ENCODE measurements around the gene SLC35B3. TPM values are rescaled to one million over a fixed set of nuclear protein-coding genes. Genes with fewer than 3 reads are reported as not detected.

Gene SLC35B3
- total RNA-seq, 4 donors from 2014 or later = 5.6 to 13.1 (median 7.7) TPM

GRCh38 chr6:8387942-8388437, 47.4 kb downstream of the SLC35B3 start:
- DNase-seq (ENCODE audit: low spot score in 2 of 2) = no peak
- TF ChIP-seq CTCF (IDR thresholded peaks at IDR 0.05) = no peak
- 82 to 88% methylated on average over 11 of the region's 11 CpGs for WGBS, 2 donors
- H3K4me3 ChIP-seq (ENCODE audit: low read depth, poor library complexity, severe bottlenecking) = no peak overlapping the region
- intact Hi-C loops (cut with DNase I; ENCODE audit: low total_unique reads) = no loop called here

GRCh38 chr6:8383584-8383983, 51.8 kb downstream of the SLC35B3 start:
- no peak for TF ChIP-seq POLR2A (IDR thresholded peaks at IDR 0.05)
- TF ChIP-seq CTCF (IDR thresholded peaks at IDR 0.05) = no peak
- intact Hi-C loops (cut with DNase I; ENCODE audit: low total_unique reads) = no loop called here
- no peak overlapping the region for H3K4me3 ChIP-seq (ENCODE audit: low read depth, poor library complexity, severe bottlenecking)
- no peak for DNase-seq (ENCODE audit: low spot score in 2 of 2)
- WGBS, 2 donors = 87 to 89% methylated on average over 2 of the region's 2 CpGs

- no peak overlapping the region for H3K4me3 ChIP-seq (ENCODE audit: low read depth, poor library complexity, severe bottlenecking)
- TF ChIP-seq POLR2A (IDR thresholded peaks at IDR 0.05) = no peak
- TF ChIP-seq CTCF (IDR thresholded peaks at IDR 0.05) = no peak
- intact Hi-C loops (cut with DNase I; ENCODE audit: low total_unique reads) = no loop called here
- WGBS, 2 donors = 24 to 29% methylated on average over 1 of the region's 1 CpG
- DNase-seq (ENCODE audit: low spot score in 2 of 2) = no peak
These were observed 52.9 kb downstream of the SLC35B3 start for GRCh38 chr6:8382434-8382833.

- intact Hi-C loops (cut with DNase I; ENCODE audit: low total_unique reads) = no loop called here
- no peak overlapping the region for H3K4me3 ChIP-seq (ENCODE audit: low read depth, poor library complexity, severe bottlenecking)
- TF ChIP-seq POLR2A (IDR thresholded peaks at IDR 0.05) (no peak), CTCF (IDR thresholded peaks at IDR 0.05) (no peak)
- no peak for DNase-seq (ENCODE audit: low spot score in 2 of 2)
- 77 to 80% methylated on average over 4 of the region's 4 CpGs for WGBS, 2 donors
These were observed 59.4 kb downstream of the SLC35B3 start for GRCh38 chr6:8375916-8376315.
